Measurements from ENCODE around the gene TERT.

TERT gene

GRCh38 chr5:1227667-1228066 lies 67.2 kb downstream of the TERT start:
- no peak for TF ChIP-seq CTCF (IDR thresholded peaks at IDR 0.05; ENCODE audit: low read depth, low read length)
- 0 out of 2 replicates have a peak overlapping the region, but pooled peaks have one; percentile 7 for H3K4me3 ChIP-seq (ENCODE audit: low read depth, low read length)
- DNase-seq: peak; percentile 88
- H3K27ac ChIP-seq: peak overlapping the region; percentile 47
- no peaks in the 10 kb centered on the region for H3K27me3 ChIP-seq (ENCODE audit: insufficient read depth, low read depth, severe bottlenecking)
- H3K36me3 ChIP-seq: no peaks in the 10 kb centered on the region
- no peaks in the 10 kb centered on the region for H3K9me3 ChIP-seq (ENCODE audit: severe bottlenecking)

- Histone ChIP-seq H3K9me3 (ENCODE audit: severe bottlenecking) (no peaks in the 10 kb centered on the region), H3K36me3 (no peaks in the 10 kb centered on the region), H3K4me3 (ENCODE audit: low read depth, low read length) (no peak overlapping the region), H3K27ac (no peak overlapping the region), H3K27me3 (ENCODE audit: insufficient read depth, low read depth, severe bottlenecking) (no peaks in the 10 kb centered on the region)
- no peak for TF ChIP-seq CTCF (IDR thresholded peaks at IDR 0.05; ENCODE audit: low read depth, low read length)
- no peak for DNase-seq
These were observed 67.9 kb downstream of the TERT start for GRCh38 chr5:1226839-1227581.

GRCh38 chr5:1226231-1226630 lies 68.6 kb downstream of the TERT start:
- DNase-seq: no peak
- Histone ChIP-seq H3K27me3 (ENCODE audit: insufficient read depth, low read depth, severe bottlenecking) (no peaks in the 10 kb centered on the region), H3K27ac (no peak overlapping the region), H3K9me3 (ENCODE audit: severe bottlenecking) (no peaks in the 10 kb centered on the region), H3K36me3 (no peaks in the 10 kb centered on the region), H3K4me3 (ENCODE audit: low read depth, low read length) (no peak overlapping the region)
- no peak for TF ChIP-seq CTCF (IDR thresholded peaks at IDR 0.05; ENCODE audit: low read depth, low read length)

GRCh38 chr5:1225081-1225480 lies 69.8 kb downstream of the TERT start, which contains the start of gene SLC6A18:
Gene SLC6A18 (plus strand): TSS chr5:1225381. CDS start chr5:1225478, 97 bp downstream.
- no peak within 1 kb of the TSS for H3K4me3 ChIP-seq (ENCODE audit: low read depth, low read length)
- TF ChIP-seq CTCF (IDR thresholded peaks at IDR 0.05; ENCODE audit: low read depth, low read length): no peak
- H3K36me3 ChIP-seq: no peaks in the 10 kb centered on the region
- no peaks in the 10 kb centered on the region for H3K27me3 ChIP-seq (ENCODE audit: insufficient read depth, low read depth, severe bottlenecking)
- no peak within 1 kb of the TSS for H3K27ac ChIP-seq
- no peaks in the 10 kb centered on the region for H3K9me3 ChIP-seq (ENCODE audit: severe bottlenecking)
- no peak for DNase-seq

- no peak for DNase-seq
- Histone ChIP-seq H3K36me3 (no peaks in the 10 kb centered on the region), H3K9me3 (ENCODE audit: severe bottlenecking) (no peaks in the 10 kb centered on the region), H3K27me3 (ENCODE audit: insufficient read depth, low read depth, severe bottlenecking) (no peaks in the 10 kb centered on the region), H3K4me3 (ENCODE audit: low read depth, low read length) (no peak overlapping the region), H3K27ac (no peak overlapping the region)
- TF ChIP-seq CTCF (IDR thresholded peaks at IDR 0.05; ENCODE audit: low read depth, low read length): no peak
These were observed 70.2 kb downstream of the TERT start for GRCh38 chr5:1224631-1225030.

- no peak for TF ChIP-seq CTCF (IDR thresholded peaks at IDR 0.05; ENCODE audit: low read depth, low read length)
These were observed 71.6 kb downstream of the TERT start for GRCh38 chr5:1223278-1223670.

More at GRCh38 chr5:1223278-1223670, 71.6 kb downstream of the TERT start:
- Histone ChIP-seq H3K27ac (no peak overlapping the region), H3K27me3 (ENCODE audit: insufficient read depth, low read depth, severe bottlenecking) (no peaks in the 10 kb centered on the region), H3K9me3 (ENCODE audit: severe bottlenecking) (no peaks in the 10 kb centered on the region), H3K36me3 (no peaks in the 10 kb centered on the region), H3K4me3 (ENCODE audit: low read depth, low read length) (no peak overlapping the region)
- DNase-seq: no peak
